Esophagus muscularis mucosa (tissue), 4 donors: ENCODE results near the gene ASIC2.

Source experiments
- CTCF ChIP-seq, 3 experiments: fragments of 200-600 bp in 2 of 3; fragments of 450-650 bp in 1 of 3; sonication (generic) in 2 of 3; IDR thresholded peaks; one replicate each; pipeline ENCODE4 v1.5.1; 2017 to 2019; ENCODE audit warnings: antibody characterized with exemption in 3 of 3, mild to moderate bottlenecking in 2 of 3, moderate library complexity in 1 of 3
- EP300 ChIP-seq: sonication (generic); formaldehyde crosslinking; IDR thresholded peaks from one replicate; pipeline ENCODE4 v1.6.1; 2017; ENCODE audit warnings: antibody characterized with exemption
- POLR2A ChIP-seq: fragments of 450-650 bp; IDR thresholded peaks from one replicate; pipeline ENCODE4 v1.6.1; 2017; ENCODE audit warnings: antibody characterized with exemption, moderate library complexity, mild to moderate bottlenecking, low read depth
- POLR2AphosphoS5 ChIP-seq, 2 donors: sonication (generic); formaldehyde crosslinking; IDR thresholded peaks; one replicate each; pipeline ENCODE4 v1.6.1; 2017; ENCODE audit warnings: antibody characterized with exemption in 2 of 2

GRCh38 chr17:33138627-33139026 lies 154.5 kb downstream of the ASIC2 start:
- TF ChIP-seq CTCF (IDR thresholded peaks at IDR 0.05) (no peak), EP300 (no peak), POLR2A (no peak), POLR2AphosphoS5 (IDR thresholded peaks at IDR 0.05) (no peak)
